HepG2 (cell line): ENCODE measurements around the gene SNX22. TPM values are rescaled to one million over a fixed set of nuclear protein-coding genes. Genes with fewer than 3 reads are reported as not detected.

Source experiments
- ADNP ChIP-seq: sonication (generic); formaldehyde crosslinking; IDR thresholded peaks from 2 replicates; pipeline ENCODE4 v1.4.0; 2020; ENCODE audit warnings: missing genetic modification reagents
- CSRNP2 ChIP-seq: sonication (generic); formaldehyde crosslinking; conservative IDR thresholded peaks from 2 replicates; pipeline ENCODE4 v1.8.0; 2022; ENCODE audit warnings: low read depth, missing genetic modification reagents
- DZIP1 ChIP-seq: sonication (generic); formaldehyde crosslinking; IDR thresholded peaks from 2 replicates; pipeline ENCODE4 v1.5.0; 2020; ENCODE audit warnings: mild to moderate bottlenecking, missing genetic modification reagents
- GFI1 ChIP-seq: sonication (generic); formaldehyde crosslinking; IDR thresholded peaks from 2 replicates; pipeline ENCODE4 v1.5.0; 2020; ENCODE audit warnings: missing genetic modification reagents, mild to moderate bottlenecking, borderline replicate concordance
- HDAC1 ChIP-seq: sonication (generic); formaldehyde crosslinking; IDR thresholded peaks from 2 replicates; pipeline ENCODE4 v1.5.1; 2020; ENCODE audit warnings: mild to moderate bottlenecking, missing genetic modification reagents
- HDAC6 ChIP-seq: fragments of 200-600 bp; sonication (generic); IDR thresholded peaks from 2 replicates; pipeline ENCODE4 v1.7.0; 2017; ENCODE audit warnings: mild to moderate bottlenecking, antibody characterized with exemption, low read length, low read depth
- IKZF4 ChIP-seq: sonication (generic); formaldehyde crosslinking; IDR thresholded peaks from 2 replicates; pipeline ENCODE4 v1.5.1; 2020; ENCODE audit warnings: borderline replicate concordance, mild to moderate bottlenecking, low read depth, missing genetic modification reagents; ENCODE audit errors: not compliant biosample characterization
- KMT2B ChIP-seq: IDR thresholded peaks from 2 replicates; pipeline ENCODE4 v1.6.1; 2016; ENCODE audit warnings: missing genetic modification reagents, missing compliant biosample characterization
- MAFG ChIP-seq: sonication (generic); formaldehyde crosslinking; IDR thresholded peaks from 2 replicates; pipeline ENCODE4 v1.5.1; 2020; ENCODE audit warnings: mild to moderate bottlenecking, missing genetic modification reagents
- NFE2L2 ChIP-seq: fragments of 150-350 bp; IDR thresholded peaks from 2 replicates; pipeline ENCODE4 v1.6.1; 2014; ENCODE audit warnings: low read length
- RFX3 ChIP-seq: IDR thresholded peaks from 2 replicates; pipeline ENCODE4 v1.6.1; 2016; ENCODE audit warnings: missing biosample characterization, missing genetic modification reagents
- SMARCE1 ChIP-seq: fragments of 450-650 bp; IDR thresholded peaks from 2 replicates; pipeline ENCODE4 v1.6.1; 2017; ENCODE audit warnings: borderline replicate concordance
- SRY ChIP-seq: sonication (generic); formaldehyde crosslinking; IDR thresholded peaks from 2 replicates; pipeline ENCODE4 v1.8.0; 2022; ENCODE audit warnings: mild to moderate bottlenecking, missing genetic modification reagents
- TARDBP ChIP-seq: sonication (generic); formaldehyde crosslinking; IDR thresholded peaks from 2 replicates; pipeline ENCODE4 v1.8.0; 2022; ENCODE audit warnings: mild to moderate bottlenecking, missing genetic modification reagents
- THAP7 ChIP-seq: sonication (generic); formaldehyde crosslinking; IDR thresholded peaks from 2 replicates; pipeline ENCODE4 v1.8.1; 2023; ENCODE audit warnings: mild to moderate bottlenecking, missing genetic modification reagents
- UBTF ChIP-seq: sonication (generic); formaldehyde crosslinking; IDR thresholded peaks from 2 replicates; pipeline ENCODE4 v1.4.0; 2020; ENCODE audit warnings: mild to moderate bottlenecking, missing genetic modification reagents
- ZBTB21 ChIP-seq: sonication (generic); formaldehyde crosslinking; IDR thresholded peaks from 2 replicates; pipeline ENCODE4 v1.4.0; 2020; ENCODE audit warnings: missing genetic modification reagents
- ZBTB38 ChIP-seq: sonication (generic); formaldehyde crosslinking; IDR thresholded peaks from 2 replicates; pipeline ENCODE4 v1.5.1; 2020; ENCODE audit warnings: mild to moderate bottlenecking, missing genetic modification reagents
- ZNF124 ChIP-seq: sonication (generic); formaldehyde crosslinking; IDR thresholded peaks from 2 replicates; pipeline ENCODE4 v1.4.0; 2020; ENCODE audit warnings: missing genetic modification reagents
- ZNF24 ChIP-seq: fragments of 450-650 bp; IDR thresholded peaks from 2 replicates; pipeline ENCODE4 v1.6.1; 2017; ENCODE audit warnings: antibody characterized with exemption, mild to moderate bottlenecking
- ZNF589 ChIP-seq: sonication (generic); formaldehyde crosslinking; conservative IDR thresholded peaks from 2 replicates; pipeline ENCODE4 v1.8.0; 2022; ENCODE audit warnings: mild to moderate bottlenecking, moderate library complexity, missing genetic modification reagents
- ZNF788 ChIP-seq: sonication (generic); formaldehyde crosslinking; IDR thresholded peaks from 2 replicates; pipeline ENCODE4 v1.5.0; 2020; ENCODE audit warnings: mild to moderate bottlenecking, missing genetic modification reagents, borderline replicate concordance
- polyA plus RNA-seq, 8 experiments: library from polyadenylated mRNA; depleted of rRNA in 3 of 8; stranded (reverse) in 7 of 8; unstranded in 1 of 8; fragments of >200 nt; fragmentation: Illumina TruSeq in 4 of 8; extraction: Trizol in 4 of 8; gene quantifications; 2 replicates each; pipeline versions ENCODE4 v1.2.1 to v1.2.3, GENCODE V29; 2011 to 2016; ENCODE audit warnings: low read depth in 4 of 8, missing spikeins in 1 of 8, mixed read lengths in 1 of 8; ENCODE audit not compliant: insufficient read depth in 1 of 8
- total RNA-seq, 5 experiments: library from RNA; depleted of rRNA; stranded (reverse); fragments of >200 nt; fragmentation: Illumina TruSeq; extraction: Trizol; gene quantifications; 2 replicates each; pipeline ENCODE4 v1.2.3, GENCODE V29; 2016; ENCODE audit warnings: low read depth in 1 of 5

The SNX22 gene
- total and polyA plus RNA-seq, 2 of the 13 experiments (the other 11 are each of a cell fraction or from before 2014, with no cell fraction given): 2.3 to 5.5 TPM

- TF ChIP-seq IKZF4: no peak
- peak; percentile 48; the same call in 1 of the 2 replicates for TF ChIP-seq KMT2B
- TF ChIP-seq HDAC1 (CRISPR knock-in tag): 0 out of 2 replicates have a peak, but pooled peaks have one; percentile 10
- no peak for TF ChIP-seq NFE2L2
- TF ChIP-seq SMARCE1: no peak
- no peak; the same call in 1 of the 2 replicates for TF ChIP-seq ZBTB38
- no peak for TF ChIP-seq MAFG
- TF ChIP-seq DZIP1 (CRISPR knock-in tag): no peak
- no peak; the same call in 1 of the 2 replicates for TF ChIP-seq ZNF788 (CRISPR knock-in tag)
- TF ChIP-seq TARDBP (CRISPR knock-in tag): peak; percentile 62; the same call in 1 of the 2 replicates
- TF ChIP-seq ZBTB21 (CRISPR knock-in tag): no peak
- TF ChIP-seq ADNP (CRISPR knock-in tag): no peak
- no peak for TF ChIP-seq HDAC6
- no peak for TF ChIP-seq ZNF24
- no peak; the same call in none of the 2 replicates for TF ChIP-seq UBTF (CRISPR knock-in tag)
- no peak for TF ChIP-seq SRY (CRISPR knock-in tag)
- no peak for TF ChIP-seq THAP7 (CRISPR knock-in tag)
- no peak for TF ChIP-seq GFI1 (CRISPR knock-in tag)
- no peak for TF ChIP-seq CSRNP2 (CRISPR knock-in tag)
- TF ChIP-seq ZNF589: no peak
- TF ChIP-seq ZNF124 (CRISPR knock-in tag): no peak
- TF ChIP-seq RFX3: no peak
Observed at GRCh38 chr15:64153480-64154367, 2.2 kb downstream of the SNX22 start (continued).
